ENCODE measurements around the gene CFAP58.

The CFAP58 gene

GRCh38 chr10:104308439-104308903, 45.2 kb upstream of the CFAP58 start:
- TF ChIP-seq CTCF (IDR thresholded peaks at IDR 0.05; ENCODE audit: low read depth, low read length, missing control alignments), result no peak
- in situ Hi-C loops (cut with HindIII; ENCODE audit: low sequenced_read_pairs), result no loop called here
- DNase-seq (ENCODE audit: low read depth), result no peak
- H3K4me3 ChIP-seq (ENCODE audit: low read depth, low read length), result no peak overlapping the region

GRCh38 chr10:104309980-104310978, 43.4 kb upstream of the CFAP58 start:
- no peak overlapping the region for H3K4me3 ChIP-seq (ENCODE audit: low read depth, low read length)
- TF ChIP-seq CTCF (IDR thresholded peaks at IDR 0.05; ENCODE audit: low read depth, low read length, missing control alignments), result no peak
- no peak for DNase-seq (ENCODE audit: low read depth)
- in situ Hi-C loops (cut with HindIII; ENCODE audit: low sequenced_read_pairs), result no loop called here

DNA sequence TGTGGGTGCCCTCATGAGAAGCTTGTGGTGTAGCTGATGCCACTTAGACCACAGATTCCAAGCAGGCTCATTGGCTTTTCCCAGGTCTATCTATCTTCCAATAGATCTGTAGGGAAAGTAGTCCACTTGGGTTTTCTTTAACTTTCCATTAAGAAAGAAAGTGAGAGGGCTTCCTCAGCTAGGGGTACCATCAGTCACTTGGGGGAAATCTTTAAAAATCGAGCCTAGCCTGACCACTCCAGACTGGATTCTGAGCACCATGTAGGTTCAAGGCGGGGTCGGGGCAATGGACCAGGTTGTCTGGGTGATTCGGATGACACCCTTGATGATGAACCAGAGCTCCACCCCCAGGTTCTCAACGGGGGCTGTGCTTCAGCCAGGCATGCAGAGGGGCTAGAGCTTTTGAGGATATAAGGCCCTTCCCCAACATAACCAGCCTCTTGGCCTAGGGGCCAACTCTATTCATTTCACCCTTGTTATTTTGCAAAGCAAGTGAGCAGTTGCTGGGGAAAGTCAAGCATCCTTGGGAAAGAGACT, 42.4 kb upstream of the CFAP58 start:
- in situ Hi-C loops (cut with HindIII; ENCODE audit: low sequenced_read_pairs), result no loop called here
- no peak for TF ChIP-seq CTCF (IDR thresholded peaks at IDR 0.05; ENCODE audit: low read depth, low read length, missing control alignments)
- DNase-seq (ENCODE audit: low read depth), result no peak
- no peak overlapping the region for H3K4me3 ChIP-seq (ENCODE audit: low read depth, low read length)

DNA sequence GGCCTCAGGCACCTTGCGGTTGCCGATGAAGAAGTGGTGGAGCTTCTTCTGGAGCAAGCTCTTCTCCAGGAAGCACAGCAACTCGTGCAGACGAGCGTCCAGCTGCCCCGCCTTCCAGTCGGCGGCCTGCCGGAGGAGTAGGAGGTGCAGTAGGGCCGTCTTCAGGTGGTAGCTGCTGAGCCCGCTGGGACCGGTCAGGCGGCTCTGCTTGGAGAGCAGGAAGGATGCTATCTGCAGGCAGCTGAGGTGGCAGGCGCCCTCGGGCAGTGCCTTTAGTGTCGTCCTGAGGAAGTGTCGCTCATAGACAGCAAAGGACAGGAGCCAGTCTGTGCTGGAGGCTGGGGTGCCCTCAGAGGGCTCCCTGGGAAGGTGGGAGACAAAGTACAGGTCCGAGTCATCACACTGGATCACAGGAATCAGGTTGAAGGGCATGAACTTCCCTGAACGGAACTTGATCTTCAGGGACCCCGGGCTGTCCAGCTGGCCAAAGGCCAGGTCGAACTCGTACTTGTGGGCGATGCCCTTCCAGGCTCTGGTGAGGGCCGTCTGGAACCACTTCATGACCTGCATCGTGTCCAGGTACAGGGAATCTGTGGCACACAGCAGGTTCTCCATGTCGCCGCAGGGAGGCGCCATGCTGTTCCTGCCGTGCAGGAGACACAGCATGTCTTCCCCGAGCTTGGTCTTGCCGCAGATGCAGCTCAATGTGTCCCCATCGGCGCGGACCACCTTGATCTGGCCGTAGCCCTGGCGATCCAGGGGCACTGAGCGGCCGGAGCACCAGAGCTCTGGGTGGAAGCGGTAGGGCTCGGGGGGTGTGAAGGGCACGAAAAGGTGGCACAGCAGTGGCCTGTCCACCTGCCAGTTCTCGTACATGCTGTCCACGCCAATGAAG, 38.8 kb upstream of the CFAP58 start:
- no peak for TF ChIP-seq CTCF (IDR thresholded peaks at IDR 0.05; ENCODE audit: low read depth, low read length, missing control alignments)
- H3K4me3 ChIP-seq (ENCODE audit: low read depth, low read length), result no peak overlapping the region
- in situ Hi-C loops (cut with HindIII; ENCODE audit: low sequenced_read_pairs), result no loop called here
- DNase-seq (ENCODE audit: low read depth), result no peak

- in situ Hi-C loops (cut with HindIII; ENCODE audit: low sequenced_read_pairs), result no loop called here
- no peak for TF ChIP-seq CTCF (IDR thresholded peaks at IDR 0.05; ENCODE audit: low read depth, low read length, missing control alignments)
- DNase-seq (ENCODE audit: low read depth), result no peak
- no peak overlapping the region for H3K4me3 ChIP-seq (ENCODE audit: low read depth, low read length)
Measured at GRCh38 chr10:104315486-104315921, 38.1 kb upstream of the CFAP58 start.
